H4 (cell line): Measurements from ENCODE around the gene ADCY9. TPM values are rescaled to one million over a fixed set of nuclear protein-coding genes. Genes with fewer than 3 reads are reported as not detected.
A peak's percentile ranks its signal among the peaks of the same experiment; 100 is the strongest.

Source experiments
- DNase-seq: peaks from one replicate; pipeline ENCODE4 v3.0.0-alpha.2; 2015; ENCODE audit warnings: low spot score
- total RNA-seq: library from RNA; depleted of rRNA; stranded (reverse); fragments of >200 nt; shearing (Covaris generic); gene quantifications from 2 replicates; pipeline ENCODE4 v1.2.3, GENCODE V29; 2014

ADCY9 gene
- total RNA-seq, 1 experiment from 2014 or later = 5.1 TPM

GRCh38 chr16:4093495-4094126 is 22.6 kb downstream of the ADCY9 start:
- no peak for DNase-seq

- no peak for DNase-seq
Measured at GRCh38 chr16:4092547-4093265, 23.5 kb downstream of the ADCY9 start.

DNA sequence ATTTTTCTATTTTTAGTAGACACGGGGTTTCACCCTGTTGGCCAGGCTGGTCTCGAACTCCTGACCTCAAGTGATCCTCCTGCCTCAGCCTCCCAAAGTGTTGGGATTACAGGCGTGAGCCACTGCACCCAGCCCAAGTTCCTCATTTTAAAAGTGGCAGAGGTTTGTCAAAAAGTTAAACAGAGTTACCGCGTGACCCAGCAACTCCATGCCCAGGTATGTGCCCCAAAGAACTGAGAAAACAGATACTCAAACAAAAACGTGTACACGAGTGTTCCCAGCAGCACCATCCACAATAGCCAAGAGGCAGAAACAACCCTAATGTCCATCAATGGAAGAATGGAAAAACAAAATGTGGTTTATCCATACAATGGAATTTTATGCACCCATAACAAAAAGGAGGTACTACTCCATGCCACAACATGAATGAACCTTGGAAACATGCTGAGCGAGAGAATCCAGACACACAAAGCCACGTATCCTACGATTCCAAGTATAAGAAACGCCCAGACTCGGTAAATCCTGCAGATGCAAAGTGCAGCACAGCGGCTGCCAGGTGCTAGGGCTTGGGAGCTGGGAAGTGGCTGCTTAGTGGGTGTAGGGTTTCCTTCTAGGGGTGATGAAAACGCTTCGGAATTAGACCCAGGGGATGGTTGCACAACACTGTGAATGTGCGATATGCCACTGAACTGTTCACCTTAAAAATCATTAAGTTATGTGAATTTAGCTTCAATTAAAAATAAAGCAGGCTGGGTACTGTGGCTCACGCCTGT is 24.8 kb downstream of the ADCY9 start:
- no peak for DNase-seq

DNA sequence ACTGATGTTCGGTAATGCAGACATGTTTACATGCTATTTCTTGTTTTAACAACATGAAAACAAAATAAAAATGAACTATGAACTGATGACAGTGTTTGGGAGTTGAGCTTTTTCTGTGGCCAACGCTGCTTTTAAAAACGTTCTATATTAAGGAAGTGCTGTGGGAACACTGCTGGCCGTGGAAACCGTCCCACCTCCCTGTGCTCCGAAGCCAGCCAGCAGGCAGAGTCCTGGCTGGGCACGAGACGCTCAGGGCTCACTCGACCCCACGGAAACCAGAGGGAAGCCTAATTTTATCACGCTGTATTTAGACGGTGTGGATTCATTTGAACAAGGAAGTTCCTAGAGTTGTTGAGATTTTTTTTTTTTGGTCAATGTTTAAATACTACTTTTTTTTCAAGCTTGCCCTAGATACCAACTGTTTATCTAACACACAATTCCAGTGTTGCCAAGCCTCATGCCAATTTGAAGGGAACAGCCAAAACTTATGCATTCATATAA is 25.8 kb downstream of the ADCY9 start:
- no peak for DNase-seq

GRCh38 chr16:4089811-4090301 is 26.4 kb downstream of the ADCY9 start:
- DNase-seq = no peak

GRCh38 chr16:4089251-4089810 is 26.9 kb downstream of the ADCY9 start:
- no peak for DNase-seq

DNA sequence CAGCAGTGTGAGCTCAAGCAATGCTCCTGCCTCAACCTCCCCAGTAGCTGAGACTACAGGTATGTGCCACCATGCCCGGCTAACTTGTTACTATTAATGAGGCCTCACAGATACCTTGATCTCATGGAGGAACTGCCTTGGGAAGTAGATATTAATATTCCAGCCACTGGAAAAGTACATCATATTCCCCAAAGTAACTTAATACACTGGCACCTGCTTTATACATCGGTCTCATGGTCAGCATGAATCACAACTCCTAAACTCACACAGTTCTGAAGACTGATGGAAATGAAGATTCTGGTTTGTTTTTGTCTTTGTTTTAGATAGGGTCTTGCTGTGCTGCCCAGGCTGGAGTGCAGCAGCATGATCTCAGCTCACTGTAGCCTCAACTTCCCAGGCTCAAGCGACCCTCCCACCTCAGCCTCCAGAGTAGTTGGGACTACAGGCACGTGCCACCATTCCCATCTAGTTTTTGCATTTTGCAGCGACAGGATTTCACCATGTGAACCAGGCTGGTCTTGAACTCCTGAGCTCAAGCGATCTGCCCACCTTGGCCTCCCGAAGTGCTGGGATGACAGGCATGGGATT is 28.2 kb downstream of the ADCY9 start:
- DNase-seq = no peak

- DNase-seq = no peak
Measured at GRCh38 chr16:4087099-4087885, 28.9 kb downstream of the ADCY9 start.

DNA sequence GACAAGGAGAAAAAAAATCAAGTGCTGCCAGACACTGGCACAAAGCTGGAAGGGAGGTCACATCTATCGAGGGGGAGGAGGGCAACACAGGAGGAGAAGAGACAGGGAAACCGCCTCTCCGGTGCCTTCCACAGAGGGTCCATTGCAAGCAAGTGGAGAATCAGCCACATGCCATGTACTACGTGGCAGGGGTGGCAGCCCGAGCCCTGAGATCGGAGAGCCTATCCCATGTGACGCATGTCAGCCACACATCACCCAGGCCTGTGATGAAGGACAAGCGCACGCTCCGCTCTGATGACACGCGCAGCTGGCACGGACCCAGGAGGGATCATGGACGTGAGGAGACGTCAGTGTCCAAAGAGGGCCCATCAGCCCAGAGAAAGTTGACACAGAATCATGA is 30.1 kb downstream of the ADCY9 start:
- DNase-seq = no peak

DNA sequence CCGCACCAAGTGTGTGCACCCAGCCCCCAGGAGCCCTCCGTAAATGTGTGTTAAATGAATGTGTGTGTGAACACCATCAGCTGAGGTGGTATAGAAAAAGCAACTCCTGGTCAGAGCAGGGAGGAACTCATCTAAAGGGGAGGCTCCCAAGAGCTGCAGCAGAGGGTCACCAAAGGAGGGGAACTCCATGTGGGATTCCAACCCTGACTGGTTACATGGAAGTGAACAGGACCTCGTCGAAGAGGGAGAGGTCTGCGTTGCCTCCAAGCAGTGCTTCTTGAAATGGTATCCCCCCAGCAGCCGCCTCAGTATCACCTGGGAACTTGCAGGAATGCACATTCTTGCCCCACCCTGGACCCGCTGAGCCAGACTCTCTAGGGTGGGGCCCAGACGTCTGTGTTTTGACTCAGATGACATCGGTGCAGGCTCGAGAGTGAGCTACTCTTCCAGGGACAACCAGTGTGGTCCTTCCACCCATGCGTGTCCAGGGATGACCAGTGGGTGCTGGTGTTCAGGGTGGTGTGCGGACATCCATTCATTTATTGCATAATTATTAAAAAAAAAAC is 30.8 kb downstream of the ADCY9 start:
- DNase-seq = no peak

- no peak for DNase-seq
Measured at GRCh38 chr16:4083347-4083870, 32.8 kb downstream of the ADCY9 start.

DNA sequence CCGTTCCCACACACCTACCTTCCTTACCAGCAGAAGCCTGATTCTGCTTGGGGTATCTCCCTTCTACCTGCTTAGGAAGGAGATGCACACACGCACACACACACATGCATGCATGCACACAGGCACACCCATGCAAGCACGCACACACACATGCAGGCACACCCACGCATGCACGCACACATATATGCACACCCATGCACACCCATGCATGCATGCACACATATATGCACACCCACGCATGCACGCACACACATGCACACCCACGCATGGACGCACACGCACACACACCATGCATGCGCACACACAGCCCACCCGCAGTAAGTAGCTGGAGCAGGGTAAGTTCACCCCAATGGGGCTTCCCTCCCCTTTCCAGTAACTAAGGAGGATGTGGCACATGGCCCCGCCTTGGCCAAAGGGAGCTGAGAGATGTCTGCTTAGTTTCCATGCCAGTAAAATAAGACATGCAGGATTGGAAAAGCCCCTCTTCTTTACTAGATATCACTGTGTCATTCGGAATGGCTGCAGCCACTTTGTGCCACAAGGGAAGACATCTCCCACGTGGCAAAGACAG is 33.7 kb downstream of the ADCY9 start:
- no peak for DNase-seq

GRCh38 chr16:4081521-4082021 is 34.7 kb downstream of the ADCY9 start:
- DNase-seq = no peak

DNA sequence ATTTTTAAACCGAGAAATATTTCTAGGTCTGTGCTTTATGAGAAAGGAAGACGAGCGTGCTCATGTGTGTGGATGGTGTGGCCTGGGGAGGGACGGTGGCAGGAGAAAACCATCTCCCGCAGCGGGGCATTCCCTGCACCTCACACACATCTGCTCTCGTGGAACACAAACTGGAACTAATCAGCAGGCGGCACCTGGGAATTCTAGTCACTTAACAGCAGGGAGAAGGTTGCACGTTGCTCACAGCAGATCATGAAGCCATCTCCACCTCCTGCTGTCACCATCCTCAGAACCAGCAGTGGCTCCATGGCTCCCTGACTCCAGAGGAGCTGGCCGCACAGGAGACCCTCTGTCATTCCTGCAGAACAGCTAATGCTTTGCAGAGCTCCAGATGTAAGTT is 35.2 kb downstream of the ADCY9 start:
- DNase-seq = no peak

DNA sequence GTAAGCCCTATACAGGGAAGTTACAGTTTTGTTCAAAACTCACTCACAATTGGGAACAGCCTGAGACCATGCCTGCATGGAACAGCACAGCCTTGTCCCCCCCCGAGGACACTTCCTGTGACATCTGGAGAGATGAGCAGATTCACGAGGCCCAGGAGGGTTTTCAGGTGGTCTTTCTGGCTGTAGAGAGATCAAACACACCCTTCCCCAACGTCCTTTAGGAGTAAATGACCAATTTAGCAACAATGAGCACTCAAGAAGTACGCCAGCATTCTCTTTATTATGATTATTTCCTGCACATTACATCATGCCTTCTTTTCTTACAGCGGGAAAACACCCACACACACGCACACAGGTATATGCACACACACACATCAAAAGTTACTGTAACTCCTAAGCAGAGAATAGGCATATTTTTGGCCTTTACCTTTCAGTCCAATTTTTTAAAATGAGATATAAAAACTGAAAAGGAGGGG is 39.0 kb downstream of the ADCY9 start:
- no peak for DNase-seq

DNA sequence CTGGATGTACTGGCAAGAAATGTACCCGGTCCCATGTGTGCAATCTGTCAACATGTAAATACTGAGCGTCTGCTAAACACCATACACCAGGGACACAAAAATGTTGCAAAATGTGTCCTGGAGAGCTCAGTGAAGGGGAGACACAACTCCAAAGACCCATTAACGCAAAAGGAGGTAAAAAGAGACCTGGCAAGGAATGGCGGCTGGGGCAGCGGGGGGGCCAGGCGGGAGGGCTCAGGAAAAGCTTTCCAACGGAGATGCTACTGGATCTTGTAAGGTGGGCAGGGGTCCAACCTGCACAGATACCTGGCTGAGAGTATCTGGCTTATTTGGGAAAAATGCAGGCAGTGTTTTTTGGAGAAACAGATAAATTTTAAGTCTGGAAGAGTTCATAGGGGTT is 40.7 kb downstream of the ADCY9 start:
- DNase-seq = no peak

GRCh38 chr16:4073150-4073549 is 43.1 kb downstream of the ADCY9 start:
- peak; percentile 22 for DNase-seq

GRCh38 chr16:4071686-4072561 is 44.3 kb downstream of the ADCY9 start:
- DNase-seq = no peak

DNA sequence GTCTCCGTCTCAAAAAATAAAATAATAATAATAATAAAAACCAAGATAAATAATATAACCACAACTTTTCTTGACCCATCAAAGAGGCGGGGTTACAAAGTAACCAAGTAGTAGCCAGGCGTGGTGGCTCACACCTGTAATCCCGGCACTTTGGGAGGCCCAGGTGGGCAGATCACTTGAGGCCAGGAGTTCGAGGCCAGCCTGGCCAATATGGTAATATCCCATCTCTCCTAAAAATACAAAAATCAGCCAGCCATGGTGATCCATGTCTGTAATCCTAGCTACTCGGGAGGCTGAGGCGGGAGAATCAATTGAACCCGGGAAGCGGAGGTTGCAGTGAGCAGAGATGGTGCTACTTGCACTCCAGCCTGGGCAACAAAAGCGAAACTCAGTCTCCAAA is 45.3 kb downstream of the ADCY9 start:
- no peak for DNase-seq
